Measurements from ENCODE around the gene RTN4RL1.

DNA sequence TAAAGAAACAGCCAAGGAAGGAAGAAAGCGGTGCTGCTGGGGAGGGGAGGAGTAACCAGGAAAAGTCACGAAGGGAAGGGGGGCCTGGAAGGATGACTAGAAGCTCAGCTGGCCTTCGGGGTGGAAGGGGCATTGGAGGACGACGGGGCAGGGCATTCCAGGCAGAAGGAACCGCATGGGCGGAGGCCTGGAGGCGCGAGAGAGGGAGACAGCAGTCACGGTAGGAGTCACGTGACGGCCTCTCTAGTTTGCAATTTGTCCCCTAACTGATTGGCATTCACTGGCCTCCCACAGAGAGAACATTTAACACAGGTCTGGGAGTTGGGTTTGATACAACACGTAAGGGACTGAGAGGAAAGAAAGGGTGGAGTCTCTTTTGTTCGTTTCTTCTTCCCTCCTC lies 63.9 kb downstream of the RTN4RL1 start:
- TF ChIP-seq, protein P1, sequence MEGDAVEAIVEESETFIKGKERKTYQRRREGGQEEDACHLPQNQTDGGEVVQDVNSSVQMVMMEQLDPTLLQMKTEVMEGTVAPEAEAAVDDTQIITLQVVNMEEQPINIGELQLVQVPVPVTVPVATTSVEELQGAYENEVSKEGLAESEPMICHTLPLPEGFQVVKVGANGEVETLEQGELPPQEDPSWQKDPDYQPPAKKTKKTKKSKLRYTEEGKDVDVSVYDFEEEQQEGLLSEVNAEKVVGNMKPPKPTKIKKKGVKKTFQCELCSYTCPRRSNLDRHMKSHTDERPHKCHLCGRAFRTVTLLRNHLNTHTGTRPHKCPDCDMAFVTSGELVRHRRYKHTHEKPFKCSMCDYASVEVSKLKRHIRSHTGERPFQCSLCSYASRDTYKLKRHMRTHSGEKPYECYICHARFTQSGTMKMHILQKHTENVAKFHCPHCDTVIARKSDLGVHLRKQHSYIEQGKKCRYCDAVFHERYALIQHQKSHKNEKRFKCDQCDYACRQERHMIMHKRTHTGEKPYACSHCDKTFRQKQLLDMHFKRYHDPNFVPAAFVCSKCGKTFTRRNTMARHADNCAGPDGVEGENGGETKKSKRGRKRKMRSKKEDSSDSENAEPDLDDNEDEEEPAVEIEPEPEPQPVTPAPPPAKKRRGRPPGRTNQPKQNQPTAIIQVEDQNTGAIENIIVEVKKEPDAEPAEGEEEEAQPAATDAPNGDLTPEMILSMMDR (conservative IDR thresholded peaks at IDR 0.05; ENCODE audit: low read depth, low read length), result no peak
- TF ChIP-seq RAD21 (IDR thresholded peaks at IDR 0.05; ENCODE audit: low read length) (no peak), POLR2A (IDR thresholded peaks at IDR 0.05; ENCODE audit: low read depth, low read length) (no peak), RFX5 (IDR thresholded peaks at IDR 0.05; ENCODE audit: low read depth, low read length) (no peak)
- TF ChIP-seq, protein P2, sequence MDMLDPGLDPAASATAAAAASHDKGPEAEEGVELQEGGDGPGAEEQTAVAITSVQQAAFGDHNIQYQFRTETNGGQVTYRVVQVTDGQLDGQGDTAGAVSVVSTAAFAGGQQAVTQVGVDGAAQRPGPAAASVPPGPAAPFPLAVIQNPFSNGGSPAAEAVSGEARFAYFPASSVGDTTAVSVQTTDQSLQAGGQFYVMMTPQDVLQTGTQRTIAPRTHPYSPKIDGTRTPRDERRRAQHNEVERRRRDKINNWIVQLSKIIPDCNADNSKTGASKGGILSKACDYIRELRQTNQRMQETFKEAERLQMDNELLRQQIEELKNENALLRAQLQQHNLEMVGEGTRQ (IDR thresholded peaks at IDR 0.05; ENCODE audit: low read depth, low read length), result no peak
- TF ChIP-seq, protein P3, sequence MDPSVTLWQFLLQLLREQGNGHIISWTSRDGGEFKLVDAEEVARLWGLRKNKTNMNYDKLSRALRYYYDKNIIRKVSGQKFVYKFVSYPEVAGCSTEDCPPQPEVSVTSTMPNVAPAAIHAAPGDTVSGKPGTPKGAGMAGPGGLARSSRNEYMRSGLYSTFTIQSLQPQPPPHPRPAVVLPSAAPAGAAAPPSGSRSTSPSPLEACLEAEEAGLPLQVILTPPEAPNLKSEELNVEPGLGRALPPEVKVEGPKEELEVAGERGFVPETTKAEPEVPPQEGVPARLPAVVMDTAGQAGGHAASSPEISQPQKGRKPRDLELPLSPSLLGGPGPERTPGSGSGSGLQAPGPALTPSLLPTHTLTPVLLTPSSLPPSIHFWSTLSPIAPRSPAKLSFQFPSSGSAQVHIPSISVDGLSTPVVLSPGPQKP (IDR thresholded peaks at IDR 0.05; ENCODE audit: borderline replicate concordance, low read depth, low read length), result no peak
